Measurements from ENCODE around the gene ABCA13. TPM values are rescaled to one million over a fixed set of nuclear protein-coding genes. Genes with fewer than 3 reads are reported as not detected.
A peak's percentile ranks its signal among the peaks of the same experiment; 100 is the strongest.

The ABCA13 gene
- total RNA-seq, 1 donor from 2014 or later: 0.60 TPM

DNA sequence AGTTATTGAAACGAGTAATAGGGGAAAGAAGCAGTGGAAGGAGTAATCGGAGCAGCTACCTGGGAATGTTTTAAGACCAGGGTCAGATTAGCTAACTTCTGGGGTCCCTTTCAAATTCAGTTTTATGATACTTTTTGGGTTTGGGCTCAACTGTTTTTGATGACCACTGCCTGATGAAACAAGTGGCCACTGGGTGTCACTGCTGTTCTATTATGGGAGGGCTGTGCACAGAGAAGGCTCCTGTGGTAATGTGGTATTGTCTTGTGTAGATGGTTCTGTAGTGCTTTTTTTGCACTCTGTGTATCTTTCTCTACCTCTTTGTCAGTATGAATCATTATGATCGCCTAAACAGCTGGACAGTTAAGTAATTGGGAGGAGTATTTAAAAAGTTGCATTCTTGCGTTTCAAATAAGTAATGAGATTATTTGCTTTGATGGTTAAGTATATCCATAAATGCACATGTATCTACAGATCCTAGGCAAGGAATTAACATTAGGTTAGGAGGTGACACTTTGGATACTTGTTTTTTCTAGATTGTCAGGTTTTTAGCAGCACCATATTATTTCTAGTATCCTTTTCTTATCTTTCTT, 128.4 kb downstream of the ABCA13 start:
- no peak overlapping the region for H3K27ac Mint-ChIP-seq
- H3K4me3 Mint-ChIP-seq: no peak overlapping the region
- TF ChIP-seq, protein P1, sequence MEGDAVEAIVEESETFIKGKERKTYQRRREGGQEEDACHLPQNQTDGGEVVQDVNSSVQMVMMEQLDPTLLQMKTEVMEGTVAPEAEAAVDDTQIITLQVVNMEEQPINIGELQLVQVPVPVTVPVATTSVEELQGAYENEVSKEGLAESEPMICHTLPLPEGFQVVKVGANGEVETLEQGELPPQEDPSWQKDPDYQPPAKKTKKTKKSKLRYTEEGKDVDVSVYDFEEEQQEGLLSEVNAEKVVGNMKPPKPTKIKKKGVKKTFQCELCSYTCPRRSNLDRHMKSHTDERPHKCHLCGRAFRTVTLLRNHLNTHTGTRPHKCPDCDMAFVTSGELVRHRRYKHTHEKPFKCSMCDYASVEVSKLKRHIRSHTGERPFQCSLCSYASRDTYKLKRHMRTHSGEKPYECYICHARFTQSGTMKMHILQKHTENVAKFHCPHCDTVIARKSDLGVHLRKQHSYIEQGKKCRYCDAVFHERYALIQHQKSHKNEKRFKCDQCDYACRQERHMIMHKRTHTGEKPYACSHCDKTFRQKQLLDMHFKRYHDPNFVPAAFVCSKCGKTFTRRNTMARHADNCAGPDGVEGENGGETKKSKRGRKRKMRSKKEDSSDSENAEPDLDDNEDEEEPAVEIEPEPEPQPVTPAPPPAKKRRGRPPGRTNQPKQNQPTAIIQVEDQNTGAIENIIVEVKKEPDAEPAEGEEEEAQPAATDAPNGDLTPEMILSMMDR (conservative IDR thresholded peaks at IDR 0.05): peak; percentile 93
- DNase-seq (ENCODE audit: extremely low spot score, unreplicated experiment): no peak
- H3K27me3 Mint-ChIP-seq: peaks cover 7% of the 10 kb centered on the region
- H3K4me1 Mint-ChIP-seq (ENCODE audit: unreplicated experiment): peaks cover 8% of the 10 kb centered on the region
- no peaks in the 10 kb centered on the region for H3K36me3 Mint-ChIP-seq
- H3K9me3 Mint-ChIP-seq: no peaks in the 10 kb centered on the region

DNA sequence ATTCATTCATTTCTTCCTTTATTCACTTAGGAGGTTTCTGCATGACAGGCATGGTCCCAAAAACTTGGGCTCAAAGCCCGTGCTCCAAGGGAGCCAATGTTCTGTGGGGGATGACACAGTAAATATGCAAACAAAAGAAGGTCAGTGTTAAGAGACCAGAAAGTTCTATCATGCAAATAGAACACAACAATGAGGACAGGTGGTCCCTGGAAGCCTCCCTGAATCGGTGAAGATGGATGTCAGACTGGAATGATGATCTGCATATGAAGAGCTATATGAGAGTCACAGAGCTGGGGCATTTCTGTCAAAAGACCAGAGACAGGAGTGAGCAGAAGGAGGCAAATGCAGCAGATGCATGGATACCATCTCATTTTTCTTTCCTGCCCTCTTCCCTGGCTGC, 129.0 kb downstream of the ABCA13 start:
- TF ChIP-seq, protein P1 (conservative IDR thresholded peaks at IDR 0.05): no peak
- peaks cover 8% of the 10 kb centered on the region for H3K4me1 Mint-ChIP-seq (ENCODE audit: unreplicated experiment)

DNA sequence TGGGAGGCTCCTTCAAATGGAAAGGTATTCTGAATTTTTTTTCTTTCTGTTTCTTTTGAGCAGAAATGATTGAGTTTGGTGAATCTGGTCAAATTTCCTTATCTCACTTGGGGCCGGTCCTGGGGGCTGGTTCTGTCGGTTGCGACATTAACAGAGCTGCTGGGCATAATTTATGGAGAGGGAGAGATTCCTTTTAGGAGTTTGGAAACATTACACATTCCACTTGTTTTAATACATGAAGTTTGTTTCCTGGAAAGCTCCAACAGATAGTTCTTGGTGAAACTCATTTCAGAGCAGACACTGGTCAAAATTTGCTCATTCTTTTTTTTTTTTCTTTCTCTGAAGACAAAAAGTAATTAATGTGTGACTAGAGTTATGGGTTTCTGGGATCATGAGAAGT, 129.9 kb downstream of the ABCA13 start:
- no peak for DNase-seq (ENCODE audit: extremely low spot score, unreplicated experiment)
- TF ChIP-seq, protein P1 (conservative IDR thresholded peaks at IDR 0.05): no peak
- Mint-ChIP-seq H3K9me3 (no peaks in the 10 kb centered on the region), H3K27ac (no peak overlapping the region), H3K27me3 (peaks cover 3% of the 10 kb centered on the region), H3K4me3 (no peak overlapping the region), H3K36me3 (no peaks in the 10 kb centered on the region), H3K4me1 (ENCODE audit: unreplicated experiment) (peaks cover 8% of the 10 kb centered on the region)

More for the DNA sequence above, 129.0 kb downstream of the ABCA13 start:
- Mint-ChIP-seq H3K27ac (no peak overlapping the region), H3K27me3 (peaks cover 7% of the 10 kb centered on the region), H3K4me3 (no peak overlapping the region), H3K36me3 (no peaks in the 10 kb centered on the region), H3K9me3 (no peaks in the 10 kb centered on the region)
- no peak for DNase-seq (ENCODE audit: extremely low spot score, unreplicated experiment)

DNA sequence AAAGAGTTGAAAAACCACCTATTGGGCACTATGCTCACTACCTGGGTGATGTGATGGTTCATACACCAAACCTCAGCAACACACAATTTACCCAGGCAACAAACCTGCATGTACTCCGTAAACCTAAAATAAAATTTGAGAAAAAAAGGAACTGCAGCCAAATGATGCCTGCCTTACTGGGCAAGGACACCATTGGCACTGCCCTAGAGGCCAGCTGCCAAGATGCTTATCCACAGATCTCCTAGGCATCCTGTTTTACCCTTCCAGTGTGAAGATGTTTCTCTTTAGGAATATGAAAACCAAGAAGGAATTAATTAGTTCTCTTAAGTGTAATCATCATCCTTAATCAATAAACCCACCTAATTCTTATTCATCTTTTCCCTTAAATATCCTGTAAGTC, 133.4 kb downstream of the ABCA13 start:
- H3K4me1 Mint-ChIP-seq (ENCODE audit: unreplicated experiment): peaks cover 7% of the 10 kb centered on the region
- H3K9me3 Mint-ChIP-seq: no peaks in the 10 kb centered on the region
- TF ChIP-seq, protein P1 (conservative IDR thresholded peaks at IDR 0.05): no peak
- no peak for DNase-seq (ENCODE audit: extremely low spot score, unreplicated experiment)
- H3K27ac Mint-ChIP-seq: no peak overlapping the region
- no peak overlapping the region for H3K4me3 Mint-ChIP-seq
- peaks cover 2% of the 10 kb centered on the region for H3K27me3 Mint-ChIP-seq
- H3K36me3 Mint-ChIP-seq: no peaks in the 10 kb centered on the region

DNA sequence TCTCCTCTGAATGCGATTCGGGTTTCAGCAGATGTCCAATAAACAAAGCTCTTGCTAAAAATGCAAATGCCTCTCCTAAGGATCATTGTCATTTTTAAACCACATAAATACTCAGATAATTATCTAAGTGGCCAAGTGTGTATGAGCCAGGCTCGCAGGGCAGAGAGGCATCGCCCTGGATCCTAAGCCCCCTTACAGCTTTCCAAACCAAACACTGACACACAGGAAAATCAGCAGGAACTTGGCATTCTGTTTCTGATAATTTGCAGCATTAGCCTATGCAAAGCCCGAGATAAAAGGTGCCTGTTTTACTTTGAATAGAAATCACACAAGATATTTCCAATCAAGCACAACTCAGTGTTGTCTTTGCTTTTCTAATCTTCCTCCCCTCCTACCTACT, 134.4 kb downstream of the ABCA13 start:
- Mint-ChIP-seq H3K9me3 (no peaks in the 10 kb centered on the region), H3K4me1 (ENCODE audit: unreplicated experiment) (peaks cover 5% of the 10 kb centered on the region), H3K27ac (no peak overlapping the region), H3K27me3 (no peaks in the 10 kb centered on the region), H3K4me3 (no peak overlapping the region), H3K36me3 (no peaks in the 10 kb centered on the region)
- TF ChIP-seq, protein P1 (conservative IDR thresholded peaks at IDR 0.05): no peak
- no peak for DNase-seq (ENCODE audit: extremely low spot score, unreplicated experiment)

Measured in type B pancreatic cell (in vitro differentiated cells).